ENCODE measurements around the gene OR52A1. TPM values are rescaled to one million over a fixed set of nuclear protein-coding genes. Genes with fewer than 3 reads are reported as not detected.

The OR52A1 gene
- total RNA-seq, 1 experiment from 2014 or later, result not detected

- in situ Hi-C loops (cut with HindIII; ENCODE audit: low pct_unique_long_range_greater_than_20kb, low sequenced_read_pairs), result no loop called here
- intact Hi-C loops (cut with micrococcal nuclease; ENCODE audit: unreplicated experiment), result loop anchor here (2.0 to 10.0 kb wide), 4 partner anchors 76 to 1016 kb away; partner anchors contain the start of gene OR52E5
- ATAC-seq (no peak), DNase-seq (ENCODE audit: low read depth, low spot score) (no peak)
- Histone ChIP-seq H3K27ac (ENCODE audit: low read length) (no peak within 1 kb of the TSS), H3K27me3 (ENCODE audit: control insufficient read depth, insufficient read depth, low read length) (peaks cover 10% of the 10 kb centered on the region), H3K4me1 (ENCODE audit: control insufficient read depth, insufficient read depth, low read length) (no peaks in the 10 kb centered on the region), H3K9me3 (ENCODE audit: control insufficient read depth, insufficient read depth, low read depth, low read length) (no peaks in the 10 kb centered on the region), H3K36me3 (ENCODE audit: control insufficient read depth, insufficient read depth, low read length) (no peaks in the 10 kb centered on the region), H3K4me3 (ENCODE audit: low read depth in 2 of 2, low read length in 2 of 2) (no peak within 1 kb of the TSS)
- no TSS peak for BruUV-seq (replicated peaks)
- no peak for TF ChIP-seq REST (IDR thresholded peaks at IDR 0.05; ENCODE audit: insufficient read depth in 1 of 2, low read depth in 2 of 2, low read length in 1 of 2)
- TF ChIP-seq TCF7L2 (IDR thresholded peaks at IDR 0.05; ENCODE audit: low read depth, low read length), result no peak
- TF ChIP-seq SIN3A (IDR thresholded peaks at IDR 0.05; ENCODE audit: borderline replicate concordance, insufficient read depth, low read depth, low read length), result no peak
- no peak for TF ChIP-seq CTCF (IDR thresholded peaks at IDR 0.05)
- no peak for TF ChIP-seq POLR2AphosphoS5 (IDR thresholded peaks at IDR 0.05; ENCODE audit: low read depth, low read length)
- ChIA-PET POLR2A (no interaction called here), CTCF (no interaction called here)
Observed at GRCh38 chr11:5200582-5200981, 46.0 kb upstream of the OR52A1 start, which contains the start of gene OR51V1. OR51V1 (minus strand) TSS chr11:5200682; CDS start chr11:5200682, 0 bp downstream.

GRCh38 chr11:5198285-5198684, 43.7 kb upstream of the OR52A1 start:
- Histone ChIP-seq H3K27ac (ENCODE audit: low read length) (no peak overlapping the region), H3K27me3 (ENCODE audit: control insufficient read depth, insufficient read depth, low read length) (peaks cover 10% of the 10 kb centered on the region), H3K36me3 (ENCODE audit: control insufficient read depth, insufficient read depth, low read length) (no peaks in the 10 kb centered on the region), H3K4me1 (ENCODE audit: control insufficient read depth, insufficient read depth, low read length) (no peaks in the 10 kb centered on the region), H3K9me3 (ENCODE audit: control insufficient read depth, insufficient read depth, low read depth, low read length) (no peaks in the 10 kb centered on the region), H3K4me3 (ENCODE audit: low read depth in 2 of 2, low read length in 2 of 2) (no peak overlapping the region)
- no peak for ATAC-seq
- POLR2A ChIA-PET, result no interaction called here
- CTCF ChIA-PET, result no interaction called here
- in situ Hi-C loops (cut with HindIII; ENCODE audit: low pct_unique_long_range_greater_than_20kb, low sequenced_read_pairs), result no loop called here
- no peak for DNase-seq (ENCODE audit: low read depth, low spot score)
- TF ChIP-seq CTCF (IDR thresholded peaks at IDR 0.05), result no peak
- no peak for TF ChIP-seq POLR2AphosphoS5 (IDR thresholded peaks at IDR 0.05; ENCODE audit: low read depth, low read length)
- no peak for TF ChIP-seq SIN3A (IDR thresholded peaks at IDR 0.05; ENCODE audit: borderline replicate concordance, insufficient read depth, low read depth, low read length)
- TF ChIP-seq REST (IDR thresholded peaks at IDR 0.05; ENCODE audit: insufficient read depth in 1 of 2, low read depth in 2 of 2, low read length in 1 of 2), result no peak
- no peak for TF ChIP-seq TCF7L2 (IDR thresholded peaks at IDR 0.05; ENCODE audit: low read depth, low read length)
- no TSS peak for BruUV-seq (replicated peaks)
- intact Hi-C loops (cut with micrococcal nuclease; ENCODE audit: unreplicated experiment), result no loop called here
